Left forelimb (tissue), 1 donor: Measurements from ENCODE around the gene FBXO11.
"Not testable (repeated sequence)": the region's sequence is repeated elsewhere in the genome, so short reads cannot be mapped to it uniquely, and the experiment has no call there.

Experiments used
- DNase-seq: peaks from one replicate; pipeline ENCODE4 v3.0.0-alpha.2; 2018; ENCODE audit warnings: low spot score

The FBXO11 gene

DNA sequence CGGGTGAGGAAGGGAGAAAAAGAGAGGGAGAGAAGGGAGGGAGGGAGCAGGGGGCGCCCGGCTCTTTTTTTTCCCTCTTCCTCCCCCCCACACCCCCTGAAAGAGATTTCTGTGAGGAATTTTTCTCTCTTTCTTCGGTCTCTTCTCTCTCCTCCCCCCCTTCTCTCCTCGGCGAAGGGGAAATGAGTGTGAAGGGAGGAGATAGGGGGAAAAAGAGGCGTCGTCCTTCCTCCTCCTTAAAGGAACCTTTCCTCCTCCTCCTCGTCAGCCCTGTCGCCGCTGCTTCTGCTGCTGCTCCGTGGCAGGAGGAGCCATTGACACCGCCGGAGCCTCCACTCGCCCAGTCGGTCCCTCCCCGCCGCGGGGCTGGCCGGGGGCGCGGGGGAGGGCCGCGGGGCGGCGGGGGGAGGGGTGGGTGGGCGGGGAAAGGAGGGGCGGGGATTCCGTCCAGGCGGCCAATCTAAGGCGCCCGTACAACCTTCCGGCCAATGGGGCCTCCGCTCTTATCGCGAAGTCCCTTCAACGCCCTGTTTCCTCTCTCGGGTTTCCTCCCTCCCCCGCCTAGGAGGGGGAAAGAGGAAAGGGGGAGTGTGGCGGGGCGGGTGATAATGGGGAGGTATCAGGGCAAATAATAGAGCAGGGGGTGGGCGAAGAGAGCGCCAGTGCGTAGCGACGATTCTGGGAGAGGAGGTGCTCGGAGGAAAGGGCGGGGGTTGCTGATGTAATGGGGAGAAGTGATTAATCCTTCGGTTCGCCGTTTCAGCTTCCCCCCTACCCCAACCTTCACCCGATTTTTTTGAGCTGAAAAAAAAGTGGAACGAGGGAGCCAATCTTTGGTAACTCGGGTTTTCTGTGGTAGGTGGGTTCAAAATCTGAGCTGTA lies at the start of gene FBXO11:
Gene FBXO11, minus strand, starts transcription at position 342 of the 882 bp plus-strand sequence. CDS start 778 bp downstream, outside the sequence.
- peak; percentile 97 for DNase-seq

DNA sequence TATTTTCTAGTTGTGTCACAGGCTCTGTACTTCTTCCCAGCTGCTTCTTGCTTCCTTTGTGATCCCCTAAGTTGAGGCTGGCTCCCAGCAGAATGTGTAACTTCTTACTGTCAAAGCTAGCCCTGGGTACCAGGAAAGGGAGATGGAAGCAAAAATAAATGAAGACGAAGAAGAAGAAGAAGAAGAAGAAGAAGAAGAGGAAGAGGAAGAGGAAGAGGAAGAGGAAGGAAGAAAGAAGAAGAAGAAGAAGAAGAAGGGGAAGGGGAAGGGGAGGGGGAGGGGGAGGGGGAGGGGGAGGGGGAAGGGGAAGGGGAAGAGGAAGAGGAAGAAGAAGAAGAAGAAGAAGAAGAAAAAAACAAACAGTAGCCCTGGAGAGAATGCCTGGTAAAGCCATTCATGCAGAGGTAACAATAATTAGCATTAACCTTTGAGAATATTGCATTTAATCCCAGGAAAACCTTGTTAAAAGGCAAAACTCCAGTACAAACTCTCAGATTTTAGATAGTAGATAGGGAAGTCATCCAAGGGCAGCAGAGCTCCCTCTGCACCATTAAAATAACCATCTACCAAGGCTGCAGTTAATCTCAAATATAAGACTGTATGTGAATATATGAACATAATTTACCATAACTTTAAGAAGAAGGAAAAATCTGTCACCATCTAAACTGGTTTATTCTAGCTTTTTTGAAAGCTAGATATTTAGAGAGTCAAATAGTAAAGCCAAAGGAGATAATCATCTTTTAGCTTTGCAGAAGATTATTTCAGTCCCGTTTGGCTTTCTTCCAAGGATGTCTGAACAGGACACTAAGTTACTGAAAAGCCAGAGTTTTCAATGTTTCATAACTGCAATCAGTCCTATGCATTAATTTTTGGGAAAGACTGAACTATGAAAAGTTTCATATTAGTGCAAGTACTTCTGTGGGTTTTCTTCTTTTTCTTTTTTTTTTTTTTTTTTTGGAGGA lies 44.3 kb upstream of the FBXO11 start:
- no peak for DNase-seq

DNA sequence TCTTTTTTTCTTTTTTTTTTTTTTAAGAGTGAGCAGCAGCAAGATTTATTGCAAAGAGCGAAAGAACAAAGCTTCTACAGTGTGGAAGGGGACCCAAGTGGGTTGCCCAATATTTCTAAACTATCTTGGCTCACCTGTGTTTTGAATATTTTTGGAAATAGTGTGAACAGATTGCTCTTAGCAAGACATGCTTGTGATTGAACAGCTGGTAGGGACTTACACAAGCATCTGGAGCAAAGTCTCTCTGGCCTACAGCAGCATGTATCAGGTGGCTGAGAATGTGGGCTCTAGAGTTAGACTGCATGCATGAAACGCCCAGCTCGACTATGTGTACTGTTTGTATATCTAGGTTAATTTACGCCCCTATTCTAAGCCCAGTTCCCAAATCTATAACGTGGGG lies 40.3 kb upstream of the FBXO11 start:
- no peak for DNase-seq

DNA sequence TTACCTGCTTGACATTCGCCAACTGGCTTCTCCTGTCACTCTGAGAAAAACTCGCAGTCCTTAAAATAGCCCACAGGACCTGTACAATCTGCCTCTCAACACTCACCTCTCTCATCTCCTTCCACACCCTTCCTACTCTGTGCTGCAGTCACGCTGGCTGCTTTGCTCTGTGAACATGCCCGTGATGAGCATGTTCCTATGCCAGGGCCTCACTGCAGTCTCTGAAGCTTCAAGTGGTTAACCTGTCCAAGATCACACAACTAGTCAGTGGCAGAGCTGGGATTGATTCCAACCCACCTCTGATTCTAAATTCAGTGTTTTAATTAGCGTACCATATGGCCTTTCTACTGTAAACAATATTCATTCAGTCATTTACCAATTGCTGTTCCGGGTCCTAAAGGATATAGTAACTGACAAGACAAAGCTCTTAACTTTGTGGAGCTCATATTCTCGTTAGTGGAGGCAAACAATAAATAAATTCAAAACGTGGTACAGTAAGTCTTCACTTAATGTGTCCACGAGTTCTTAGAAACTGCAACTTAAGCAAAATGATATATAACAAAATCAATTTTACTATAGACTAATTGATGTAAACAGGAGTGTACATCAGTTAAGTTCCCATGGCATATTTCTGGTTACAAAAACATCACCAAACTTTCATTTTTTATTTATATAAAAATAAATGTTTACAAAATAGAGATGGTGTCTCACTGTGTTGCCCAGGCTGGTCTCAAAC lies 38.9 kb upstream of the FBXO11 start:
- DNase-seq: no peak

DNA sequence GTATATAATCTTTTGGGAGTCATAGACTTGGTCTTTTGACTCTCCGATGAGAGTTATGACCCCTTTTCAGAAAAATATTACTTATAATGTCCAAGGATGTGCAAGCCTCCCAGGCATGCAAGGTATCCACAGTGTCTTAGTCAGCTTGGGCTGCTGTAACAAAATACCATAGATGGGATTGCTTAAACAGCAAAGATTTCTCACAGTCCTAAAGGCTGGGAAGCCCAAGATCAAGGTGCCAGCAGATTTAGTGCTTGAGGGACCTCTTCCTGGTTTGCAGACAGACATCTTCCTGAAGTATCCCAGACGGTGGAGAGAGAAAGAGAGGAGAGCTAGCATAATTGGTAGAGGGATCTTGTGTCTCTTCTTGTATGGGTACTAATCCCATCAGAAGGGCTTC lies 35.6 kb upstream of the FBXO11 start:
- DNase-seq: no peak

DNA sequence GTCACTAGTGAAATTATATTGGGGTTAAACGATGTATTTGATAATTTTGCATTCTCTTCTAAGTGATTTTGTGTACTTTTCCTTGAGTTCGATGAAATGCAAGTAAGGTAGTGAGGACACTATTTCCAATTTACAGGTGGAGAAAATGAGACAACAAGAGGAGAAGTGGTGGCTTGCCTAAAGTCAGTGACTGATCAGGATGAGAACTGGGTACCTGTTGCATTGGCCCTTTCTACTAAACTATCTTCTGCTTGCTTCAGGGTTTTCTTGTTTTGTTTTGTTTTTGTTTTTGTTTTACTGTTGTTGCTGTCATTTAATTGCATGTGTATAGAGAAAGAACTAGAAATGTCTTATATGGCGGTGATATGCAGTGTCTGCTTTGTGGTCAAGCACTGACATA lies 31.4 kb upstream of the FBXO11 start:
- DNase-seq: no peak

DNA sequence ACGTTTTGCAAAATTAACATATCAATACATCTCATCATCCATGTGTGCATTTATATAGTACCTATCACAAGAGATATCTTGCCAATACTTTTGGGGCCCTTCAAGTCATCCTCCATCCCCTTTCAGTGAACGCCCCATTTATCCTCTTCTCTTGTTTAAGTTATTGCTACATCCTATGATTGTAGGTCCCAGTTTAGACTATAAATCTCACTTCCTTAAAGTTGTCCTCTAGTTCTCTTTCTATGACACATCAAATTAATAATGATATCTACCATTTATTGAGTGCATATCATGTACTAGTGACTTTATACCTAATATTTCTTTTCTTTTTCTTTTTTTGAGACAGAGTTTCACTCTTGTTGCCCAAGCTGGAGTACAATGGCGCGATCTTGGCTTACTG lies 28.8 kb upstream of the FBXO11 start:
- no peak for DNase-seq

DNA sequence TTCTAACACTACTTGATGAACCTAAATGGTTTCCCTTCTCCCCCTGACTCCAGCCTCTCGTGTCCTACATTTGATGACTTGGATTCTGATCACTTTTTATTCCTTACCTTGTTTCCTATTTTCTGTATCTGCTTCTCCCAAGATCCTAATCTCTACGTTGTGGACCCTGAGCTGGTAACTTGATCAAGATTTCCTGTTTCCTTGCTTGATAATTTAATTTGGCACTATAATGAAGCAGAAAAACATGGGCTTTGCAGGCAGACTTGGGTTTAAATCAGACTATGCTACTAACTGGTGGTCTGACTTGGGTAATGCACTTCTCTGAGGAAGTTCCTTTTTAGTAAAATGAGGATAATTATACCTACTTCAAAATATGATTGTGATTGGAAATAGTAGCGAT lies 11.7 kb upstream of the FBXO11 start:
- DNase-seq: no peak

DNA sequence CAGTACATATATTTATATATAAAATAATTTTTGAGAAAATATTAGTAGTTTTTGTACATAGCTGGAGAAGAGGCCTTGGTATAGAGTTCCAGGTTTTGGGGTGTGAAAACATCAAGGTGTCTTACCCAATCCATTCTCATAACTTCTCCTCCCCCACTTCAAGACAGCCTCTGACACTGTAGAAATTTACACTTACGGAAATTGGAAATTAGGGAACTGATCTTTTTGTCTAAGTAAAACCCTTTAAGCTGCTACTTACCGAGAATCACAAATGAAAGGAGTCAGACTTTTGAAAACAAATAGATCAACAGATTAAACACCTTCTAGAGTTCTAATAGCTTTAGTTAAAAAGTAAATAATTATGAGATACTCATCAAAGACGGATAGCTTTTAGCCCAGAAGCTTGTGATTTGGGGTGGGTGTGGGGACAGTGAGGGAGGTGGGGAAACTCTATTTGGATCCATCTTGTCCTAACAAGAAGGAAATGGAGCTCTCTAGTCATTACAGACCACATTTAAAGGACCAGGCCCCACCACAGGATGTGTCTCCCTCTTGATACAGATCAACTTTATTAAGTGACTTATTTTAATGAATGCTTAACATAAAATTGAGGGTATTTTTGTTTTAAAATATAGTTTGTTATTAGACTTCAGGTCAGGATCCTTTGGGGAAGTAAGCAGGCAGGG lies 11.1 kb upstream of the FBXO11 start:
- DNase-seq: no peak

DNA sequence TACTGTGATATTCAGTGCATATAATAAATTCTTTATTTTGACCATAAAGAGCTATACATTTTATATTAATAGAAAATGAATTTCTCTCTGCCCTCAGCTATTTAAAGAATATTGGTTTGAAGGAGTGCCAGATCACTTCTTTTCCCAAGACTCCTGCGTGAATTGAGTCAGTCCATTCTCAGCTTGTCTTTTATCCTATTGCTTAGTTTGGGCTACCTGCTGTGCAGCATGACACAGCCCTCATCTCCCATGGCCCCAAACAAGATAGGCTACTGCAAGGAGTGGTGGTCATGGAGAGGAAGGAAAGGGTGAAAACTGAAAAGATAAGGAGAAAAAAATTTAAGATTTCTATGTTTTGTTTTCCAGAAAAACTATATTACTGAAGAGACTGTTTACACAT lies 10.1 kb upstream of the FBXO11 start:
- no peak for DNase-seq

DNA sequence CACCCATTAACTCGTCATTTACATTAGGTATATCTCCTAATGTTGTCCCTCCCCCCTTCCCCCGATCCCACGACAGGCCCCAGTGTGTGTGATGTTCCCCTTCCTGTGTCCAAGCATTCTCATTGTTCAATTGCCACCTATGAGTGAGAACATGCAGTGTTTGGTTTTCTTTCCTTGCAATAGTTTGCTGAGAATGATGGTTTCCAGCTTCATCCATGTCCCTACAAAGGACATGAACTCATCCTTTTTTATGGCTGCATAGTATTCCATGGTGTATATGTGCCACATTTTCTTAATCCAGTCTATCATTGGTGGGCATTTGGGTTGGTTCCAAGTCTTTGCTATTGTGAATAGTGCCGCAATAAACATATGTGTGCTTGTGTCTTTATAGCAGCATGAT lies 4.4 kb upstream of the FBXO11 start:
- DNase-seq: not testable (repeated sequence)

DNA sequence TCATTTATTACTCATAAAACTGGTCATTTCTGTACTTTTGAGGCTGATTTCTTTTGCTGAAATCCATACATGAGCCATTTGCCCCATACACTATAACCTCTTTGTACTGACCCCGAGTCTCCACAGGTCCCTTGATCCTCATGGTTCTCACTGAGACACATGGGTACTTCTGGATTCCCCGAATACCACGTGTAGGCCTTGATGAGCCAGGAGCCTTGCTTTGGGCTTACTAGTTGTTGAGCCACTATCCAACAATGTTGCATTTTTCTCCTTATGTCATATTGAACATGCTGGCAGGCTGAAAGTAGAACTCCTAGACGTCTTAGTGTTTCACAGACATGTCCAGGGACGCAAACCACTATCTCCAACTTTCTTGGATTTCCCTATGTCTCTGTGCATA lies 2.4 kb upstream of the FBXO11 start:
- DNase-seq: no peak

DNA sequence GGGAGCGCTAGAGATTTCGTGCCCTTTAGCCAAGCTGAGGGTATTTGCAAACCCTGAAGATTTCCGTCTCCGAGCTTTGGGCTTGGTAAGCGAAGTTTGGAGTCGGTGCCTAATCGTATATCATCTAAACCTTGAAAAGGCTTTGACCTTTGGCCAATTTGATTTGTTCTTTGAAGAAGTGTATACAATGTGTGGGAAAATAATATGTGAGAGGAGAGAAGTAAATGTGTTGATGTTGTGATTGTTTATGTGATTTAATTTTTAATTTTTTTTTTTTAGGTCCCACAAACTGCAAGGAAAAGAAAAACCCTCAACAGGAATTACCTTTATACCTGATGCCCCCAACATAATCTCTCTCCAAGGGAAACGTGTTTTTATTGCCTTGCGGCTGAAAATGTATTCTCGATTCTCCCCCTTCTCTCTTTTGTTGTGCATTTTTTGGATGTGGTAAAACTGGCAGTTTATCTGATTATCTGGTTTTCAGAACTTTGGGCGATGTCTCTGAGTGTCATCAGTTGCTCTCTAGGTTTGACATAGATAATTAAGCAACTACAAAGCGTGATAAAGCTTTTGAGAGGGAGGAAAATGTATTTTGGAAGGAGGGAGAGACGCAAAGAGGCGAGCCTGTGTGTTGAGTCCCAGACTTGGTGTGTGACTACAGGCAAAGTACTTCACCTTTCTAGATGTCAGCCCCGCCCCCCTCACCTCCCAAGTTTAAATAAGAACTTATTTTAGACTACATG lies 912 bp upstream of the FBXO11 start:
- DNase-seq: no peak

DNA sequence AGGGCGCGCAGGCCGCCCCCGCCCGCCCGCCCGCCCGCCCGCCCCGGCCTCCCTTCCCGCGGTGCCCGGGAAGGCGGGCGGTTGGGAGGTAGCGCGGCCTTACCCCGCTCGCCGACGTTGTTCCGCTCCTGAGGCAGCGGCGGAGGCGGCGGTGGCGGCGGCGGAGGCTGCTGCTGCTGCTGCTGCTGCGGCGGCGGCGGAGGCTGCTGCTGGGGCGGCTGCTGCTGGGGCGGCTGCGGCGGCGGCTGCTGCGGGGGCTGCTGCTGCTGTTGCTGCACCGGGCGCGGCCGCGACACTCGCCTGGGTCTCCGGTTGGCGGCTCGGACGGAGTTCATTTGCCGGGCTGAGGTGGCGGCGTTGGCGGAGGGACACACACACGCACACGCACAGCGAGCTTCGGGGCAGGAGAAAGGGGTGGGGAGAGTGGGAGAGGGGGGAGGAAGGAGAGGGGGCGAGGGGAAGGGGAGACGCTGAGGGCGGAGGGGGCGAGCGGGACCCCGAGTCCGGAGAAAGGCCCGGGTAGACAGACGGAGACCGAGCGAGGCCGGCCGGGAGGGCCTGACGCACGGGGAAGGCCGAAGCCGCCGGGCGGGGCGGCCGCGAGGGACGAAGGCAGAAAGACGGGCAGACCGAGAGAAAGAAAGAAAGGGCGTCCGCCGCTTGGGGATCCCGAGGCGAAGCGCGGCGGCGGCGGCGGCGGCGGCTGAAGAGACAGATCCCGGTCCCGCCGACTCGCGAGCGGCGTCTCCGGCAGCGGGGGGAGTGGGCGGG lies 727 bp downstream of the FBXO11 start:
- peak; percentile 84 for DNase-seq

DNA sequence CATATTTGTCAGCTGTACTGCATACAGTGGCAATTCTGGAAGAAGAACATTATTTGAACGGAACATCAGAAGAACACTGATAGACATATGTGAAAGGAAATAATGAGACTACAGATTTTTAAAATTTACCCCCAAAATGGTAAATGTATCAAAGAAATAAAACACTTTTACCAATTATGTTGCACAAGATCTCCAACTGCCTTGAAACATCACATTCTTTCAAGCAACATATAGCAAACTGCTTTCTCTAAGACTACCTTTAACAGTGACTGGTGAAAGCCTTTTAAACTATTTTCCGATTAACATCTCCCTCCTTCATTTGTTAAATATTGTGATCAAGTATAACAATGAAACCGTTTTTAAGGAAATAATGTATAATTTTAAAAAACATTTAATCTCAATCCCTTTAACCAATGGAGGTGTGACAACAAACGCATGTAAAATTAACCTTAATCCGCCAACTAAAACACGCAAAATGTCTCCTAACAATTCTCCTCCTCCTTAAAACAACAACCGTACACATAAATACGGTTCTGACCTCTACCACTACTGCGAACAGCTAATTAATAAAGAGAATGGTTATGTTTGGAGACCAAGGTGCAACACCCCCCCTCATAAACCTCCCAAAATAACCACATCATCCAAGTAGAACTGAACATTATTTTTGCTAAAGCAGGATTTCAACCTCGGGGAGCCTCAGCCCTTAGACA lies 2.4 kb downstream of the FBXO11 start:
- no peak for DNase-seq

DNA sequence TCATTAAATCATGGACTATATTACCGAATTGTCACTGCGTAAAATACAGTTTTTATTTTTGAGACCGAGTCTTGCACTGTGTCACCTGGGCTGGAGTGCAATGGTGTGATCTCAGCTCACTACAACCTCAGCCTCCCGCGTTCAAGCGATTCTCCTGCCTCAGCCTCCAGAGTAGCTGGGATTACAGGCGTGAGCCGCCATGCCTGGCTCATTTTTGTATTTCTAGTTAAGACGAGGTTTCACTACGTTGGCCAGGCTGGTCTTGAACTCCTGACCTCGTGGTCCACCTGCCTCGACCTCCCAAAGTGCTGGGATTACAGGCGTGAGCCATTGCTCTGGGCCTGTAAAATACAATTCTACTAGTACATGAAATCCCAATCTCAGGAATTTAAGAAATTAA lies 4.4 kb downstream of the FBXO11 start:
- not testable (repeated sequence) for DNase-seq

DNA sequence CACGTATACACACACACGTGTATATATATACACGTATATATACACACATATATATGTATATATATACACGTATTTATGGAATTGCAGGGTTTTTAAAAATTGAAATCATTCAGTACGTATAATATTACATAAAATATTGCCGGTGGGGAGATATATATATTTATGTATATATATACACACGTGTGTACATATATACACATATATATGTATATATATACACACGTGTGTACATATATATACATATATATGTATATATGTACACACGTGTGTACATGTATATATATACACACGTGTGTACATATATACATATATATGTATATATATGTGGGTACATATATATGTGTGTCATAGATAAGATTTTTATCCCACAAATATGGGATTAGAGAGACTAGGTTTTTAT lies 5.4 kb downstream of the FBXO11 start:
- no peak for DNase-seq

DNA sequence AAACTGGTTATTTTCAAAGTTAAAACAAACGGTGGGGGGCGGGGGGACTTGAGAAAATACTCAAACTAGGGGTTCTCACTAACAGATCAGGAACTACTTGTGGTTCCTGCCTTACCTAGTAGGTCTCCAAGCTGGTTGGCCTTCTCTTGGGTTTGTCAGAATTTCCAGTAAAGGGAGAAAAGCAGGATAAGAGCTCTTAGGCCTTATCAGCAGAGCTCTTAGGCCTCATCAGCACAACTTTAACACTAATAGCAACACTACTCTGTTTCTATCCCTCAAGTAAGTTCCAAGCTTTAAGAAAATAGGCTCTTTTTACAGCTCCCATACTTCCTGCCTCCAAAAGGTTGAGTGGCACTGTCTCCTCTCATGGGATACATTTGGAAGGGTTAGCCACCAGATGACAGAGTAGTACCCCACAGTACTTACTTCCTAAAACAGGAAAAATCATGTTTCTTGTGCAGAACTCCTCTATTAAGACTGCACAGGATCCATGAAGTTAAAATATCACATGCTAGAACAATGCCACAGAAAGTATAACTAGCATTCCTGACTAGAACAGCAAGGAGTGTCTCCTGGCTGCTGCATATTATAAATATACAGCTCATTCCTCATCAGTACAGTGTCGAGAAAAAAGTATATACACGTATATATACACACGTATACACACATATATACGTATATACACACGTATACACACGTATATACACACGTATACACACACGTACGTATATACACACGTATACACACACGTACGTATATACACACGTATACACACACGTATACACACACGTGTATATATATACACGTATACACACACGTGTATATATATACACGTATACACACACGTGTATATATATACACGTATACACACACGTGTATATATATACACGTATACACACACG lies 6.1 kb downstream of the FBXO11 start:
- no peak for DNase-seq
